NCI-H1105 (cell line): ENCODE measurements around the gene IKZF3.
A peak's percentile ranks its signal among the peaks of the same experiment; 100 is the strongest.
"Not testable (repeated sequence)": the region's sequence is repeated elsewhere in the genome, so short reads cannot be mapped to it uniquely, and the experiment has no call there.

Experiments used
- DNase-seq: peaks from one replicate; lab custom pipeline; 2025; lab: John Stamatoyannopoulos, UW

The IKZF3 gene

DNA sequence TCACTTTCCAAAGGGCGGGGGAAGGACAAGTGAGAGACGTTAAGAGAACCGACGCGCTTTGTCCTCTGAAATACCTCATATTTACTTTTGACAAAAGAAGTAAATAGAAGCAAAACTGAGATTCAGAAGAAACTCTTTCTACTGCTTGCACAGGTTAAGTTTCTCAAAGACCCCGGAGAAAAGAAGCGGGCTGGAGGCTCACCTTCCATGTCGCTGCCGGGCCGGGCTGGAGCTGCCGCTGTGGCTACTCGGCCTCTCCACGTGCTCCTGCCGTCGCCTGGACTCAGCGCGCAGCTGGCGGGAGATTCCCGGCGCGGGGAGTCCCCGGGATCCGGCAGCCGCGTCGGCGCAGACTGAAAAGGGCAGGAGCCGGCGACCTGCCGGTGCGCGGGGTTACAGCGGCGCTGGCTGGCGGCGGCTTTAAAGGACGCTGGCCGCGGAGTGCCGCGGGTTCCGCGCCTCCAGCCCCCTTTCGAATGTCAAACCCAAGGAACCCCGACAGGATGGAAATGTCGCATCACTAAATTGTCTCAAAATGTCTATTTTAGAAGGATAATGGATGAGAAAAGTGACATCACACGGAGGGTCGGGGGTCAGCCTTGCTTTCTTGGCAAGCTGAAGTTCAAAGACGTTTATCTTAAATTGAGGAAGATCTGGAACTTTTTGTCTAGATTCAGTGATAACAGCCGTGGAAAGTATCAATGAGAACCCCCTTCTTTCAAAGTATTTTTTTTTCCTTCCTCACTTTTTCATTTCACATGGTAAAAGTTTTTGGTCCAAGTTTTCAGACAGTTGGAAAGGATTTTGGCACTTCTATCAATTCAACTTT, at the start of gene IKZF3:
Gene IKZF3, minus strand, starts transcription at position 395 of the 829 bp plus-strand sequence. Its CDS starts 186 bp downstream, at position 209.
- no peak for DNase-seq

- no peak for DNase-seq
Measured at GRCh38 chr17:39908789-39909352, 44.8 kb upstream of the IKZF3 start.

DNA sequence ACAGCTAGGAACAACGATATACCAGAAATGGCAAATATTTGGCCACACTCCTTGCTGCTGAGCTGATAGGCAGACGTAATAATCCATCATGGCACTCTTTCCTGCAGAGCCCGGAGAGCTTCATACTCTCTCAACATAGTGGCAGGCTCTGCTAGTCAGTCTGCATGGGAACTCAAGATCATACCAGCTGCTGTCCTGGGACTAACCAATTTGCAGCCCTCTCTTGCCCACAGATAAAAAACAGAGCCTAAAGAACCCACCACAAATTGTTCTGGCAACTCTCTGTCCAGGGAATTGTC, 40.8 kb upstream of the IKZF3 start:
- DNase-seq = no peak

GRCh38 chr17:39903158-39903884, 39.2 kb upstream of the IKZF3 start:
- DNase-seq = no peak

GRCh38 chr17:39902027-39902426, 37.9 kb upstream of the IKZF3 start:
- not testable (repeated sequence) for DNase-seq

DNA sequence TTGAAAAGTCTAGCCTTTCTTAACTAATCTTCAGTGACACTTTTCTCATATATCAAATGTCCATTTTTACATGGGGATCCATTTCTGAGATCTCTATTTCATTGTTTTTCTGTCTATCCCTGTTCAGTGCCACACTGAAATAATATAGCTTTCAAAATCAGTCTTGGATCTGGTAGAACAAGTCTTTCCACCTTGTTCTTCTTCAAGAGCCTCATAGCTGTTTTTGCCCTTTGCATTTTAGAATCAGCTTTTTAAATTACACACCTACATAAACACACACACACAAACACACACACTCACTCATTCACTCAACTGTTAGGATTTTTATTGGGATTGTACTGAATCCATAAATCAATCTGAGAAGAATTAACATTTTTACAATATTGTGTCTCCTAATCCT, 35.1 kb upstream of the IKZF3 start:
- DNase-seq = no peak

DNA sequence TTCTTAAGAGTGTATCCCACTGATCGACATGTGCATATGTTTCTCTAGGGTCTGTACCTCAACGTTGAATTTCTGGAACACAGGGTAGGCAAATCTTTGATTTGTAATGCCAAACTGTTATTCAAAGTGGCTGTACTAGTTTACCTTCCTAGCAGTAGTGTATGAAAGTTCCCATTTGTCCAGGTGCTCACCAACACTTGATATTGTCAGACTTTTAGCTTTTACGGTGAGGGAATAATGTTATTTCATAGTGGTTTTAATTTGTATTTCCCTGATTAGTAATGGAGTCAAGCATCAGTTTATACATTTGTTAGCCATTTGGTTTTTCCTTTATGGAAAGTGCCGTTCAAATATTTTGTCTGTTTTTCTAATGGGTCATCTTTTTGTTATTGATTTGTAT, 34.0 kb upstream of the IKZF3 start:
- DNase-seq = no peak

- no peak for DNase-seq
Measured at GRCh38 chr17:39894681-39895376, 30.7 kb upstream of the IKZF3 start.

- no peak for DNase-seq
Measured at GRCh38 chr17:39889200-39889599, 25.1 kb upstream of the IKZF3 start.

GRCh38 chr17:39887078-39887477, 23.0 kb upstream of the IKZF3 start:
- no peak for DNase-seq

- not testable (repeated sequence) for DNase-seq
Measured at GRCh38 chr17:39886102-39886501, 22.0 kb upstream of the IKZF3 start.

GRCh38 chr17:39872751-39873150, 8.6 kb upstream of the IKZF3 start:
- DNase-seq = peak; percentile 8

DNA sequence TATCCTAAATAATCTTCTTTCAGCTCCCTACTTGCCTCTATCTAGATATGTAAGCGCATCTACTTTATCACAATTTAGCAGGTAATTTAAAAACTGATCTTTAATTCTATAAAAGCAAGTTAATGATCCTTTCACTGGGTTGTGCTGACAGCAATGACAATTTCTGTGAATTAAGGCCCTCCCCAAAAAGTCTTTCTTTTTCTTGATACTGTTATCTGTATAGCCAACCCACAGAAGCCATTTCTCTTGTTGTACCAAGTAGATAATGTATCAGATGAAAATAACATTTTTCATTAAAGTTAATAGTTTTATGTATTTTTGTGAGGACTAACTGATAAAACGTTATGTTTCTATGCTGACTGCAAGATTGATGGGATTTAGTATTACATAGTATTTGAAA, 7.7 kb upstream of the IKZF3 start:
- no peak for DNase-seq

- no peak for DNase-seq
Measured at GRCh38 chr17:39870776-39871175, 6.7 kb upstream of the IKZF3 start.

DNA sequence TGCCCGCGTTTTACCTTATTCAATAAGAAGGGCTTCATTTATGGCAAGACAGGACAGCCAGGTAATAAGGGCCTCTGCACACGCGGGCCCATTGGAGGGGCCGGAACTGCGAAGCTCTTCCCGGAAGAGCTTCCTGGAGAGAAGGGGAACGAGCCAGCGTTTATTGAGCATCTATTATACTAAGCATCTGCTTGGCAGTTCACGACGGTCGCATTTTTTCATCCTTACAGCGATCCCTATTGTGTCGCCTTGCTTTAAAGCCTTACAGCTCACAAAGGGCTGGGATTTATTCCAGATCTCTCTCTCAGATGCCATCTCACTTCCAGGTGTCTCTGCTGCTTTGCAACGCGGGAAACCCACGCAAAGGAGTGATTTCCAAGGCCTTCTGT, 4.4 kb upstream of the IKZF3 start:
- DNase-seq = no peak

GRCh38 chr17:39867880-39868553, 3.9 kb upstream of the IKZF3 start, which contains the start of gene ZPBP2:
ZPBP2 (plus strand) TSS chr17:39868202; CDS start chr17:39868355, 153 bp downstream.
- no peak for DNase-seq

DNA sequence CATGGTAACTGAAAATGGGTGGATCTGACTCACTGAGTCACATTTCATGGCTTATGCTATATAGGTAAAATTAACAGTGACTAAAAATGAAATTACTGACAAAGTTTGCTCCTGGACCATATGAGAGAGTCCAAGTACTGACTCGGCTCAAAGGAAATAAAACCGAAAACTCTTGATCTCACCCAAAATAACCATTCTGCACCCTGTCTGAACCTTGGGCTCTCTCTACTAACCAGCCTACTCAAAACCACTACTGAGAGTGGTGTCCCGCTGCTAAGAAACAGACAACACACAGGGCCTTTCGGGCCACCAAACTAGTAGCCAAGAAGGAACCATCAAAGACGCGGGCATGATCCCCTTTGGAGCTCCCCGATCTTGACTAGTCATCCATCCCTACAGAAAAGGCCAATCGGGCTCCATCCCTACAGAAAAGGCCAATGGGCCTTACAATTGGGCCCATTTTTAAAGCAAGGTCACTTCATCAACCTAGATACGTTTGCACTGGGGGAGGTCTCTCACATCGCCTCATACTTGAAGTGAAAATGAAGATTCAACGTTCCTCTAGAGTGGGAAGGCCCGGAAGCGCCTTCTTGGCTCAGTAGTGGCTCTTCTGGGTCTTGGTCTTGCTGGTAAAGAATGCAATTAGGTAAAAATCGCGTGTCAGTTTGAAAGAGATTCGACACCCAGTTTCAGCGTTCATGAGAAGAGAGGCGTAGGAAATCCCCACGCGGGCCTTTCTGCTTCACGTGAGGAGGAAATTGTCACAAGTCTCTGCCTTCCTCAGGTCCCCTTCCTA, 3.2 kb upstream of the IKZF3 start:
- DNase-seq = no peak

GRCh38 chr17:39866013-39866730, 2.1 kb upstream of the IKZF3 start:
- DNase-seq = no peak

DNA sequence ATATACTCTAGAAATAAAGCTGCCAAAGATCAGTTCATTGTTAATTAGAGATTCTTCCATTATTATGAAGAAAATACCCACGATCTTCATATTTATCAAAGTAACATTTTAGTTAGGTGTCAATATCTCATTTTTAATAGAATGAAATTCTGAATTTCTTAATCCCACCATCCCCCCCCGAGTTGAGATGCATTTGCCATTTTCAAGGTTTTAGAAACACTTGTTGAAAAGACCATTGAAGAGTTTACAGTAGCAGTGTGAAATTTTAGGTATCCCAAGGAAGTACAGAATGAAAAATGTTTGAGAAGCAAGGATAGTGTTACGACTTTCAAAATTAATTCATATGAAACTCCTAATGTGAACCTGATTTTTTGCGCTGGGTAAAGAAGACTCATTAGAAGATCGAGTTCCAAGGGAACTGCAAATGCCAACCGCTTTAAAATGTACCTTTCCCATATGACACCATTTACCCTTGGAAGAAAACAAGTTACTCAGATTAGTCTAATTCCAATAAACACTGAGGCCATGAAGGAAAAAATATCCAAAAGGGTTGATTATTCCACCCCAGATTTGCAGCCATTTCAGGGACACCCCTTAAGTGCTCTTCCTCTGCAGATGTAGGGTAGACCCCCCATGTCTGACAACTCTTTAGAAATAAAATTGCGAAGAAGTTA, 731 bp downstream of the IKZF3 start:
- no peak for DNase-seq

DNA sequence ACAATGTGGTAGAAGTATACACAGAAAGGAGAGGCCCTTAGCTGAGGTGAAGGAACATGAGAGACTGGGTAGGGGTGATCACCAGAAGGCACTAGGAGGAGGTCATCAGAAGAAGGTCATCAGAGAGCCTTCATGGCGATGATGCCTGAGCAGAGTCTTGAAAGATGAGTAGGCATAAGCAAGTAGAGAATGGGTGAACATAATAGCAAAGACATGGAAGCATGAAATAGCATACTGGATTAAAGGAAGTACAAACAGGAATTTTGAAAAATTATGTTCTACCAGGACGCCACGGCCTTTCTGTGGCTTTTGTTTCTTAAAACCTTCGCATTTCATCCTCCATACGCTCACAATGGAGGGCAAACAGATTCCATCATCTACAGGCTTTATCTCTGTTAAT, 2.9 kb downstream of the IKZF3 start:
- no peak for DNase-seq
